PC-3 (cell line): Measurements from ENCODE around the gene AP4S1. TPM values are rescaled to one million over a fixed set of nuclear protein-coding genes. Genes with fewer than 3 reads are reported as not detected.

Source experiments
- ATAC-seq: fragments of 200-7000 bp; cut with Tn5 transposase; 2 replicates; pipeline ENCODE4 v1.9.1; 2020; ENCODE audit warnings: mild to moderate bottlenecking, moderate library complexity
- BruUV-seq: library from RNA; stranded (reverse); fragments of 400-500 nt; replicated peaks from 2 replicates; lab custom pipeline; 2021; lab: Mats Ljungman, UMichigan
- CTCF ChIA-PET: fragments of 300-600 bp; sonication (Branson Sonifier 250); formaldehyde crosslinking; loops from one replicate; lab custom pipeline; 2022; ENCODE audit warnings: antibody characterized with exemption; lab: Charles Lee
- POLR2A ChIA-PET: fragments of 300-600 bp; sonication (Branson Sonifier 250); formaldehyde crosslinking; loops from one replicate; lab custom pipeline; 2022; ENCODE audit warnings: antibody characterized with exemption; ENCODE audit not compliant: unreplicated experiment; lab: Charles Lee
- DNase-seq: peaks from one replicate; pipeline ENCODE4 v3.0.0-alpha.2; 2015
- H2AFZ ChIP-seq: fragments of 300-600 bp; sonication (generic); 2 replicates; pipeline ENCODE4 v1.6.0; 2016; ENCODE audit warnings: antibody characterized with exemption, low read length
- H3F3A ChIP-seq: fragments of 300-600 bp; sonication (generic); one replicate; pipeline ENCODE4 v1.6.0; 2017; ENCODE audit warnings: antibody characterized with exemption, low read length, control low read depth, mild to moderate bottlenecking; ENCODE audit not compliant: unreplicated experiment
- H3K27ac ChIP-seq: fragments of 300-600 bp; sonication (generic); 2 replicates; pipeline ENCODE4 v1.5.1; 2016; ENCODE audit warnings: mild to moderate bottlenecking, low read length
- H3K27me3 ChIP-seq: fragments of 300-600 bp; sonication (generic); 2 replicates; pipeline ENCODE4 v1.6.1; 2016; ENCODE audit warnings: low read length, mixed read lengths
- H3K36me3 ChIP-seq: fragments of 300-600 bp; sonication (generic); 2 replicates; pipeline ENCODE4 v1.6.1; 2016; ENCODE audit warnings: low read depth, mixed run types, low read length, mixed read lengths
- H3K4me1 ChIP-seq: fragments of 300-600 bp; sonication (generic); 2 replicates; pipeline ENCODE4 v1.5.1; 2016; ENCODE audit warnings: low read length; ENCODE audit not compliant: insufficient read depth
- H3K4me2 ChIP-seq: fragments of 300-600 bp; sonication (generic); 2 replicates; pipeline ENCODE4 v1.6.0; 2016; ENCODE audit warnings: low read length
- H3K4me3 ChIP-seq: fragments of 300-600 bp; sonication (generic); 2 replicates; pipeline ENCODE4 v1.5.1; 2016; ENCODE audit warnings: mild to moderate bottlenecking, low read length, mixed read lengths
- H3K79me2 ChIP-seq: fragments of 300-600 bp; sonication (generic); 2 replicates; pipeline ENCODE4 v1.6.1; 2017; ENCODE audit warnings: low read length, mixed read lengths
- H3K9ac ChIP-seq: fragments of 300-600 bp; sonication (generic); 2 replicates; pipeline ENCODE4 v1.6.0; 2016; ENCODE audit warnings: mild to moderate bottlenecking, low read length
- H3K9me2 ChIP-seq: fragments of 300-600 bp; sonication (generic); replicated peaks from 2 replicates; pipeline ENCODE4 v1.6.1; 2016; ENCODE audit warnings: mixed run types, low read length, mixed read lengths
- H3K9me3 ChIP-seq: fragments of 300-600 bp; sonication (generic); 2 replicates; pipeline ENCODE4 v1.6.1; 2016; ENCODE audit warnings: low read length, mixed read lengths
- H4K20me1 ChIP-seq: fragments of 300-600 bp; sonication (generic); 2 replicates; pipeline ENCODE4 v1.6.1; 2016; ENCODE audit warnings: low read length, mixed read lengths
- CTCF ChIP-seq: fragments of 300-600 bp; sonication (generic); conservative IDR thresholded peaks from 2 replicates; pipeline ENCODE4 v1.5.1; 2017; ENCODE audit warnings: antibody characterized with exemption, low read depth, mild to moderate bottlenecking, low read length
- EZH2 ChIP-seq: fragments of 300-600 bp; sonication (generic); IDR thresholded peaks from one replicate; pipeline ENCODE4 v1.6.1; 2017; ENCODE audit warnings: antibody characterized with exemption, mild to moderate bottlenecking, low read length; ENCODE audit not compliant: unreplicated experiment
- EZH2phosphoT487 ChIP-seq: fragments of 300-600 bp; sonication (generic); IDR thresholded peaks from 2 replicates; pipeline ENCODE4 v1.6.1; 2018; ENCODE audit warnings: mild to moderate bottlenecking, antibody characterized with exemption, low read length, borderline replicate concordance
- intact Hi-C: fragments of 100-400 bp; cut with micrococcal nuclease; formaldehyde crosslinking; loops from 2 replicates; pipeline ENCODE4 v1.9.0; 2023
- total RNA-seq: library from RNA; depleted of rRNA; stranded (reverse); fragments of >200 nt; gene quantifications from 2 replicates; pipeline ENCODE4 v1.2.3, GENCODE V29; 2014

Gene AP4S1
- total RNA-seq, 1 experiment from 2014 or later: 3.2 TPM

- no peaks in the 10 kb centered on the region for H3K9me2 ChIP-seq
- no TSS peak for BruUV-seq
Measured at GRCh38 chr14:31109257-31109656, 83.8 kb downstream of the AP4S1 start.

GRCh38 chr14:31110872-31111271, 85.4 kb downstream of the AP4S1 start:
- no peak overlapping the region for H3K4me2 ChIP-seq
- H3K27me3 ChIP-seq: no peaks in the 10 kb centered on the region
- H3K4me3 ChIP-seq: no peak overlapping the region
- peaks cover 62% of the 10 kb centered on the region for H3K36me3 ChIP-seq
- TF ChIP-seq EZH2 (no peak), CTCF (no peak), EZH2phosphoT487 (no peak)
- H4K20me1 ChIP-seq: no peaks in the 10 kb centered on the region
- H3K79me2 ChIP-seq: no peaks in the 10 kb centered on the region
- no peaks in the 10 kb centered on the region for H3F3A ChIP-seq
- no peaks in the 10 kb centered on the region for H3K4me1 ChIP-seq
- H3K9me2 ChIP-seq: no peaks in the 10 kb centered on the region
- H3K27ac ChIP-seq: no peak overlapping the region
- no peak overlapping the region for H2AFZ ChIP-seq
- ChIA-PET POLR2A (no interaction called here), CTCF (no interaction called here)
- DNase-seq (no peak), ATAC-seq (no peak)
- no peak overlapping the region for H3K9ac ChIP-seq
- no TSS peak for BruUV-seq
- intact Hi-C loops: no loop called here
- no peaks in the 10 kb centered on the region for H3K9me3 ChIP-seq

More at GRCh38 chr14:31109257-31109656, 83.8 kb downstream of the AP4S1 start:
- peaks cover 64% of the 10 kb centered on the region for H3K36me3 ChIP-seq
- H3K4me2 ChIP-seq: no peak overlapping the region
- TF ChIP-seq EZH2phosphoT487: no peak
- TF ChIP-seq EZH2: no peak
- TF ChIP-seq CTCF: no peak
- H3K27me3 ChIP-seq: no peaks in the 10 kb centered on the region
- DNase-seq: no peak
- no peaks in the 10 kb centered on the region for H3K4me1 ChIP-seq
- CTCF ChIA-PET: no interaction called here
- H3K9ac ChIP-seq: no peak overlapping the region
- POLR2A ChIA-PET: no interaction called here
- H3K9me3 ChIP-seq: no peaks in the 10 kb centered on the region
- H3F3A ChIP-seq: no peaks in the 10 kb centered on the region
- no peak overlapping the region for H3K4me3 ChIP-seq
- intact Hi-C loops: no loop called here
- no peak for ATAC-seq
- no peaks in the 10 kb centered on the region for H3K79me2 ChIP-seq
- H4K20me1 ChIP-seq: no peaks in the 10 kb centered on the region
- H2AFZ ChIP-seq: no peak overlapping the region
- H3K27ac ChIP-seq: no peak overlapping the region

- Histone ChIP-seq H3K9ac (no peak overlapping the region), H3K9me2 (no peaks in the 10 kb centered on the region), H3K4me2 (no peak overlapping the region), H3K4me1 (no peaks in the 10 kb centered on the region), H3K4me3 (no peak overlapping the region), H3K79me2 (no peaks in the 10 kb centered on the region), H3F3A (no peaks in the 10 kb centered on the region), H3K27ac (no peak overlapping the region), H3K27me3 (no peaks in the 10 kb centered on the region), H2AFZ (no peak overlapping the region), H4K20me1 (no peaks in the 10 kb centered on the region), H3K36me3 (peaks cover 51% of the 10 kb centered on the region), H3K9me3 (no peaks in the 10 kb centered on the region)
- TF ChIP-seq EZH2phosphoT487: no peak
- TF ChIP-seq CTCF: no peak
- no peak for TF ChIP-seq EZH2
- ATAC-seq (no peak), DNase-seq (no peak)
- ChIA-PET POLR2A (no interaction called here), CTCF (no interaction called here)
- no TSS peak for BruUV-seq
- intact Hi-C loops: no loop called here
Measured at GRCh38 chr14:31113794-31114193, 88.3 kb downstream of the AP4S1 start.
